ENCODE measurements around the gene KRTAP10-1.

DNA sequence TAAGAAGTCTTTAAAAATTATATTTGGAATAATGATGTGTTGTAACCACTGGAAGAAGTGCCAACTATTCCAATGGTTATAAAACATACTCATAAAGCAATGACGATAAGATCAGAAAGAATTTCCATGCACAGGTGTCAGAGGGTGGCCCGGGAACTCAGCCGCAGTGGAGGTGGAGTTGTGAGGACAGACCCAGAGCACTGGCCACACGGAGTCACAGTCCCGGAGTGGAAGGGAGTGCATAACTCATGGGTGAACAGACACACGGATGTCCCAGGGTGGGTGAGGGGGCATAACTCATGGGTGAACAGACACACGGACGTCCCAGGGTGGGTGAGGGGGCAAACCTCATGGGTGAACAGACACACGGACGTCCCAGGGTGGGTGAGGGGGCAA is 36.0 kb upstream of the KRTAP10-1 start:
- TF ChIP-seq, protein P1, sequence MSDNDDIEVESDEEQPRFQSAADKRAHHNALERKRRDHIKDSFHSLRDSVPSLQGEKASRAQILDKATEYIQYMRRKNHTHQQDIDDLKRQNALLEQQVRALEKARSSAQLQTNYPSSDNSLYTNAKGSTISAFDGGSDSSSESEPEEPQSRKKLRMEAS (CRISPR knock-in tag; IDR thresholded peaks at IDR 0.05) = no peak
- TF ChIP-seq, protein P2, sequence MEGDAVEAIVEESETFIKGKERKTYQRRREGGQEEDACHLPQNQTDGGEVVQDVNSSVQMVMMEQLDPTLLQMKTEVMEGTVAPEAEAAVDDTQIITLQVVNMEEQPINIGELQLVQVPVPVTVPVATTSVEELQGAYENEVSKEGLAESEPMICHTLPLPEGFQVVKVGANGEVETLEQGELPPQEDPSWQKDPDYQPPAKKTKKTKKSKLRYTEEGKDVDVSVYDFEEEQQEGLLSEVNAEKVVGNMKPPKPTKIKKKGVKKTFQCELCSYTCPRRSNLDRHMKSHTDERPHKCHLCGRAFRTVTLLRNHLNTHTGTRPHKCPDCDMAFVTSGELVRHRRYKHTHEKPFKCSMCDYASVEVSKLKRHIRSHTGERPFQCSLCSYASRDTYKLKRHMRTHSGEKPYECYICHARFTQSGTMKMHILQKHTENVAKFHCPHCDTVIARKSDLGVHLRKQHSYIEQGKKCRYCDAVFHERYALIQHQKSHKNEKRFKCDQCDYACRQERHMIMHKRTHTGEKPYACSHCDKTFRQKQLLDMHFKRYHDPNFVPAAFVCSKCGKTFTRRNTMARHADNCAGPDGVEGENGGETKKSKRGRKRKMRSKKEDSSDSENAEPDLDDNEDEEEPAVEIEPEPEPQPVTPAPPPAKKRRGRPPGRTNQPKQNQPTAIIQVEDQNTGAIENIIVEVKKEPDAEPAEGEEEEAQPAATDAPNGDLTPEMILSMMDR (IDR thresholded peaks at IDR 0.05) = no peak
- TF ChIP-seq, protein P3, sequence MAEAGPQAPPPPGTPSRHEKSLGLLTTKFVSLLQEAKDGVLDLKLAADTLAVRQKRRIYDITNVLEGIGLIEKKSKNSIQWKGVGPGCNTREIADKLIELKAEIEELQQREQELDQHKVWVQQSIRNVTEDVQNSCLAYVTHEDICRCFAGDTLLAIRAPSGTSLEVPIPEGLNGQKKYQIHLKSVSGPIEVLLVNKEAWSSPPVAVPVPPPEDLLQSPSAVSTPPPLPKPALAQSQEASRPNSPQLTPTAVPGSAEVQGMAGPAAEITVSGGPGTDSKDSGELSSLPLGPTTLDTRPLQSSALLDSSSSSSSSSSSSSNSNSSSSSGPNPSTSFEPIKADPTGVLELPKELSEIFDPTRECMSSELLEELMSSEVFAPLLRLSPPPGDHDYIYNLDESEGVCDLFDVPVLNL (CRISPR knock-in tag; IDR thresholded peaks at IDR 0.05; ENCODE audit: borderline replicate concordance, low read depth) = no peak
- TF ChIP-seq, protein P4, sequence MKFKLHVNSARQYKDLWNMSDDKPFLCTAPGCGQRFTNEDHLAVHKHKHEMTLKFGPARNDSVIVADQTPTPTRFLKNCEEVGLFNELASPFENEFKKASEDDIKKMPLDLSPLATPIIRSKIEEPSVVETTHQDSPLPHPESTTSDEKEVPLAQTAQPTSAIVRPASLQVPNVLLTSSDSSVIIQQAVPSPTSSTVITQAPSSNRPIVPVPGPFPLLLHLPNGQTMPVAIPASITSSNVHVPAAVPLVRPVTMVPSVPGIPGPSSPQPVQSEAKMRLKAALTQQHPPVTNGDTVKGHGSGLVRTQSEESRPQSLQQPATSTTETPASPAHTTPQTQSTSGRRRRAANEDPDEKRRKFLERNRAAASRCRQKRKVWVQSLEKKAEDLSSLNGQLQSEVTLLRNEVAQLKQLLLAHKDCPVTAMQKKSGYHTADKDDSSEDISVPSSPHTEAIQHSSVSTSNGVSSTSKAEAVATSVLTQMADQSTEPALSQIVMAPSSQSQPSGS (CRISPR knock-in tag; IDR thresholded peaks at IDR 0.05; ENCODE audit: borderline replicate concordance, low read depth) = no peak
- TF ChIP-seq E2F1 (CRISPR knock-in tag; IDR thresholded peaks at IDR 0.05) = no peak
- TF ChIP-seq HMGXB4 (CRISPR knock-in tag; IDR thresholded peaks at IDR 0.05) = no peak
- no peak for TF ChIP-seq ZNF232 (CRISPR knock-in tag; IDR thresholded peaks at IDR 0.05)
- TF ChIP-seq, protein P5, sequence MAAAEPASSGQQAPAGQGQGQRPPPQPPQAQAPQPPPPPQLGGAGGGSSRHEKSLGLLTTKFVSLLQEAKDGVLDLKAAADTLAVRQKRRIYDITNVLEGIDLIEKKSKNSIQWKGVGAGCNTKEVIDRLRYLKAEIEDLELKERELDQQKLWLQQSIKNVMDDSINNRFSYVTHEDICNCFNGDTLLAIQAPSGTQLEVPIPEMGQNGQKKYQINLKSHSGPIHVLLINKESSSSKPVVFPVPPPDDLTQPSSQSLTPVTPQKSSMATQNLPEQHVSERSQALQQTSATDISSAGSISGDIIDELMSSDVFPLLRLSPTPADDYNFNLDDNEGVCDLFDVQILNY (CRISPR knock-in tag; IDR thresholded peaks at IDR 0.05) = no peak

All from WTC11 (cell line).